CD14-positive monocyte (primary cell): ENCODE results near the gene SRRM3. TPM values are rescaled to one million over a fixed set of nuclear protein-coding genes. Genes with fewer than 3 reads are reported as not detected.

Source experiments
- DNase-seq, 3 donors: peaks; one replicate each; pipeline ENCODE4 v3.0.0-alpha.2; 2011 to 2022
- H2AFZ ChIP-seq: 2 replicates; pipeline ENCODE4 v1.6.0; 2012; ENCODE audit warnings: mild to moderate bottlenecking, low read depth, low read length, inconsistent platforms; ENCODE audit not compliant: insufficient read depth, poor library complexity, severe bottlenecking
- H3K27ac ChIP-seq, 2 donors: 1 replicate in 1 of 2; 2 replicates in 1 of 2; pipeline ENCODE4 v1.5.1; 2012 to 2013; ENCODE audit warnings: low read length in 2 of 2, control low read depth in 1 of 2, inconsistent platforms in 1 of 2, low read depth in 1 of 2, mild to moderate bottlenecking in 1 of 2
- H3K27me3 ChIP-seq, 2 donors: one replicate each; pipeline versions ENCODE4 v1.6.0 to v1.6.1; 2011 to 2013; ENCODE audit warnings: low read length in 2 of 2; ENCODE audit not compliant: control insufficient read depth in 2 of 2, insufficient read depth in 2 of 2
- H3K36me3 ChIP-seq, 2 donors: replicated peaks in 1 of 2; 1 replicate in 1 of 2; 2 replicates in 1 of 2; pipeline versions ENCODE4 v1.5.1 to v1.6.1; 2012 to 2013; ENCODE audit warnings: low read length in 2 of 2, control low read depth in 1 of 2, inconsistent platforms in 1 of 2, mild to moderate bottlenecking in 1 of 2; ENCODE audit not compliant: insufficient read depth in 2 of 2, control insufficient read depth in 1 of 2
- H3K4me1 ChIP-seq, 2 donors: 1 replicate in 1 of 2; 2 replicates in 1 of 2; pipeline versions ENCODE4 v1.5.1 to v1.6.1; 2012 to 2013; ENCODE audit warnings: low read length in 2 of 2, control low read depth in 1 of 2, inconsistent platforms in 1 of 2, mild to moderate bottlenecking in 1 of 2, moderate library complexity in 1 of 2; ENCODE audit not compliant: insufficient read depth in 2 of 2, control insufficient read depth in 1 of 2
- H3K4me2 ChIP-seq: replicated peaks from 2 replicates; pipeline ENCODE3; 2012; ENCODE audit warnings: low read length, moderate library complexity, mild to moderate bottlenecking; ENCODE audit not compliant: poor library complexity, severe bottlenecking; ENCODE audit errors: extremely low read depth
- H3K4me3 ChIP-seq, 3 experiments: fragments of 200-600 bp in 1 of 3; sonication (generic) in 1 of 3; replicated peaks in 1 of 3; 1 replicate in 2 of 3; 2 replicates in 1 of 3; pipeline ENCODE4 v1.5.1; 2011 to 2013; ENCODE audit warnings: low read length in 3 of 3, mild to moderate bottlenecking in 3 of 3, control low read depth in 2 of 3, low read depth in 2 of 3, inconsistent platforms in 1 of 3, moderate library complexity in 1 of 3
- H3K79me2 ChIP-seq: 2 replicates; pipeline ENCODE4 v1.6.0; 2012; ENCODE audit warnings: mild to moderate bottlenecking, control low read depth, inconsistent platforms, low read length, moderate library complexity; ENCODE audit not compliant: insufficient read depth
- H3K9ac ChIP-seq: 2 replicates; pipeline ENCODE4 v1.6.0; 2017; ENCODE audit warnings: low read length, mild to moderate bottlenecking; ENCODE audit not compliant: insufficient read depth, poor library complexity, severe bottlenecking
- H3K9me3 ChIP-seq, 2 donors: replicated peaks in 1 of 2; 1 replicate in 1 of 2; 2 replicates in 1 of 2; pipeline versions ENCODE4 v1.5.1 to v1.6.1; 2012 to 2013; ENCODE audit warnings: low read length in 2 of 2, control low read depth in 1 of 2; ENCODE audit not compliant: control insufficient read depth in 1 of 2, insufficient read depth in 1 of 2
- H4K20me1 ChIP-seq: 2 replicates; pipeline ENCODE4 v1.6.0; 2012; ENCODE audit warnings: mild to moderate bottlenecking, low read length, control low read depth, moderate library complexity; ENCODE audit not compliant: insufficient read depth
- H3K27ac Mint-ChIP-seq, 7 donors: one replicate each; pipeline ENCODE4 v1.8.0; 2020; ENCODE audit warnings: mild to moderate bottlenecking in 7 of 7, mixed read lengths in 7 of 7, moderate library complexity in 6 of 7, inconsistent platforms in 2 of 7
- H3K27me3 Mint-ChIP-seq, 3 donors: one replicate each; pipeline ENCODE4 v1.8.0; 2021 to 2022; ENCODE audit warnings: low read depth in 3 of 3, mild to moderate bottlenecking in 3 of 3, mixed read lengths in 3 of 3, moderate library complexity in 3 of 3, inconsistent platforms in 1 of 3
- H3K36me3 Mint-ChIP-seq, 2 donors: one replicate each; pipeline ENCODE4 v1.8.0; 2020; ENCODE audit warnings: mixed read lengths in 2 of 2, inconsistent platforms in 1 of 2, mild to moderate bottlenecking in 1 of 2
- H3K4me1 Mint-ChIP-seq: one replicate; pipeline ENCODE4 v1.8.0; 2020; ENCODE audit warnings: mild to moderate bottlenecking, mixed read lengths
- H3K4me3 Mint-ChIP-seq, 2 donors: one replicate each; pipeline ENCODE4 v1.8.0; 2020; ENCODE audit warnings: mild to moderate bottlenecking in 2 of 2, mixed read lengths in 2 of 2, moderate library complexity in 1 of 2
- H3K9me3 Mint-ChIP-seq, 7 donors: one replicate each; pipeline ENCODE4 v1.8.0; 2020 to 2022; ENCODE audit warnings: mixed read lengths in 7 of 7, mild to moderate bottlenecking in 6 of 7, moderate library complexity in 6 of 7, inconsistent platforms in 2 of 7
- intact Hi-C, 2 donors: fragments of 100-400 bp; cut with micrococcal nuclease; formaldehyde crosslinking; loops; one replicate each; pipeline versions ENCODE4 v1.15.0 to v1.15.1; 2023
- polyA plus RNA-seq, 3 donors: library from polyadenylated mRNA; depleted of rRNA in 1 of 3; unstranded in 2 of 3; stranded (reverse) in 1 of 3; fragments of 300-500 nt in 2 of 3; fragments of >200 nt in 1 of 3; fragmentation: Illumina TruSeq in 2 of 3; gene quantifications; 1 replicate in 2 of 3; 2 replicates in 1 of 3; pipeline ENCODE4 v1.2.3, GENCODE V29; 2012 to 2021
- TF ChIP-seq, protein P1 (sequence below): fragments of 200-600 bp; IDR thresholded peaks from one replicate; pipeline ENCODE4 v1.8.0; 2022; ENCODE audit warnings: antibody characterized with exemption, mild to moderate bottlenecking

SRRM3 gene
- polyA plus RNA-seq, 3 donors = not detected

DNA sequence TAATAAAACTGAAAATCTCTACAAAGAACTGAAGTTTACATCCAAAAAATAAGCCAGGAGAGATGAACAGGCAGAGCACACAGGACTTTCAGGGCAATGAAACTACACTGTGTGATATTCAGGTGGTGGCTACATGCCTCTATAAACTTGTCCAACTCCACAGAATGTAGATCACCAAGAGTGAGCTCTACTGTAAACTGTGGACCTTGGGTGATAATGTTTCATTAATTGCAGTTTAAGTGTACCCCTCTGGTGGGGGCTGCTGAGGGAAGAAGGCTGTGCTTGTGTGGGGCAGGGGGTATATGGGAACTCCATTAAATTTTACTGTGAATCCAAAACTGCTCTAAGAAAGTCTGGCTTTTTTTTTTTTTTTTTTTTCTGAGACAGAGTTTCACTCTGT, 134.4 kb downstream of the SRRM3 start:
- H3K4me3 ChIP-seq = no peak overlapping the region
- no peaks in the 10 kb centered on the region for H3K9me3 Mint-ChIP-seq
- H3K27ac ChIP-seq = peak overlapping the region in 1 of 2 donors; percentile 40
- H3K4me2 ChIP-seq = no peak overlapping the region
- no peak for DNase-seq
- no peak overlapping the region for H3K4me3 Mint-ChIP-seq
- H3K4me1 Mint-ChIP-seq = peaks cover 61% of the 10 kb centered on the region
- peaks cover 2 to 45% of the 10 kb centered on the region in 2 donors for H3K36me3 ChIP-seq
- H3K27me3 ChIP-seq = no peaks in the 10 kb centered on the region
- no peaks in the 10 kb centered on the region for H3K27me3 Mint-ChIP-seq
- peaks cover 100% of the 10 kb centered on the region for H3K79me2 ChIP-seq
- intact Hi-C loops = no loop called here
- H3K36me3 Mint-ChIP-seq = peaks cover 16 to 56% of the 10 kb centered on the region in 2 donors
- no peak overlapping the region for H3K9ac ChIP-seq
- H4K20me1 ChIP-seq = peaks cover 100% of the 10 kb centered on the region
- TF ChIP-seq, protein P1, sequence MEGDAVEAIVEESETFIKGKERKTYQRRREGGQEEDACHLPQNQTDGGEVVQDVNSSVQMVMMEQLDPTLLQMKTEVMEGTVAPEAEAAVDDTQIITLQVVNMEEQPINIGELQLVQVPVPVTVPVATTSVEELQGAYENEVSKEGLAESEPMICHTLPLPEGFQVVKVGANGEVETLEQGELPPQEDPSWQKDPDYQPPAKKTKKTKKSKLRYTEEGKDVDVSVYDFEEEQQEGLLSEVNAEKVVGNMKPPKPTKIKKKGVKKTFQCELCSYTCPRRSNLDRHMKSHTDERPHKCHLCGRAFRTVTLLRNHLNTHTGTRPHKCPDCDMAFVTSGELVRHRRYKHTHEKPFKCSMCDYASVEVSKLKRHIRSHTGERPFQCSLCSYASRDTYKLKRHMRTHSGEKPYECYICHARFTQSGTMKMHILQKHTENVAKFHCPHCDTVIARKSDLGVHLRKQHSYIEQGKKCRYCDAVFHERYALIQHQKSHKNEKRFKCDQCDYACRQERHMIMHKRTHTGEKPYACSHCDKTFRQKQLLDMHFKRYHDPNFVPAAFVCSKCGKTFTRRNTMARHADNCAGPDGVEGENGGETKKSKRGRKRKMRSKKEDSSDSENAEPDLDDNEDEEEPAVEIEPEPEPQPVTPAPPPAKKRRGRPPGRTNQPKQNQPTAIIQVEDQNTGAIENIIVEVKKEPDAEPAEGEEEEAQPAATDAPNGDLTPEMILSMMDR = no peak
- no peaks in the 10 kb centered on the region for H3K9me3 ChIP-seq
- no peak overlapping the region for H2AFZ ChIP-seq
- peak overlapping the region in 5 of 7 donors; percentile 19 to 65 (median 37) for H3K27ac Mint-ChIP-seq
- peaks cover 29 to 34% of the 10 kb centered on the region in 2 donors for H3K4me1 ChIP-seq

Other genes starting within 250 kb of the SRRM3 start
- gene TMEM120A, start 207.3 kb upstream of the SRRM3 start, polyA plus RNA-seq = 10 to 100 TPM; 65.5 to 79.9 (median 76.1) TPM
- gene STYXL1, start 153.9 kb upstream of the SRRM3 start, polyA plus RNA-seq = 10 to 100 TPM; 64.6 to 79.8 (median 67.2) TPM
- 100 to 1,000 TPM in 2 of 3 donors, 10 to 100 TPM in 1; 75.2 to 162 (median 129) TPM for gene MDH2, start 153.8 kb upstream of the SRRM3 start, polyA plus RNA-seq
- gene HSPB1, start 100.8 kb downstream of the SRRM3 start, polyA plus RNA-seq = 10 to 100 TPM in 1 of 3 donors, 1 to 10 TPM in 2; 8.3 to 20.7 (median 8.9) TPM
- 10 to 100 TPM in 1 of 3 donors, 1 to 10 TPM in 2; 6.9 to 12.2 (median 9.3) TPM for gene YWHAG, start 157.1 kb downstream of the SRRM3 start, polyA plus RNA-seq
- under 1 TPM; 0.48 to 0.56 (median 0.56) TPM for gene SSC4D, start 207.8 kb downstream of the SRRM3 start, polyA plus RNA-seq
- 10 to 100 TPM in 2 of 3 donors, 1 to 10 TPM in 1; 4.3 to 12.1 (median 10.4) TPM for gene ZP3, start 223.1 kb downstream of the SRRM3 start, polyA plus RNA-seq